HG02938 (cell line): ENCODE data around the gene CRIP2.

ENCODE experiments used
- ATAC-seq: cut with Tn5 transposase; IDR thresholded peaks from one replicate; pipeline ENCODE4 v1.9.1; 2021; ENCODE audit warnings: mild to moderate bottlenecking, moderate library complexity; ENCODE audit not compliant: unreplicated experiment

The CRIP2 gene

DNA sequence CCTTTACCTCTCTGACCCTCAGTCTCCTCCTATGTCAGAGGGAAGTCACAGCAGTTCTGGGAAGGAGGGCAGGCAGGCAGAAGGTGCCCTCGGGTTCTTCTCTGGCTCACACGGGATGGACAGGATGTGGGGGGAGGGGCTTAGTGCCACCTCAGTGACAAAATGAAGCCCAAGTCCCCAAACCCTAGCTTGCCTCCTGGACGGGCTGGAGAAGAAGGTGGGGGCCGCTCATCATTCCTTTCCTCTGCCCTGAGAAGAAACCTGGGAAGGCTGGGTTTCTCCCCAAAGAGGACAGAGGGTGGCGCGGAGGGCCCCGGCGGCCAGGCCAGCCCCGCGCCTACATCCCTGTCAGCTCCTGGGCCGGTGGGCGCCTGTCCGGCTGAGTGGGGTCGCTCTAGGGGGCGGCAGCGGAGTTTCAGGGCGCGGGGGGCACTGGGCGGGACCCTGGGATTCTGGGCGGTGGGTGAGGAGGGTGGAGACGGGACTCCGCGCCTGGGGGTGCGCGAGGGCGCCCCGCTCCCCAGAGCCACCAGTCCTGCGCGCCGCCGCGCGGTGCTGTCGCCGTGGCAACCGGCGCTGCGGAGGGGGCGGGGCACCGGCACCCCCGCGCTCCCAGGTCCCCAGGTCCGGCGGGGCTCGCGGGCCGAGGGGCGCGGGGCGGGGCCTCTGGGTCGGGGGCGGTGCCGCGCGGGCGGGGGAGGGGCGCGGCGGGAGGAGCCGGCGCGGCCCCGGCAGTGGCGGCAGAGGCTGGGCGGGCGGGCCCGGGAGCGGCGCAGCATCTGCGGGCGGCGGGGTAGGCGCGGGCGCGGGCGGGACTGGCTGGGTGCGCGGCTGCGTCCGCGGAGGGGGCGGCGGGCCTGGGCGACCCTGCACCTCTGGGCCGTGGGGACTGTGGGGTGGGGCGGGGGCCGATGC is 51.5 kb downstream of the CRIP2 start, which contains the start of gene TMEM121:
TMEM121 (plus strand) TSS at position 723 of the 915 bp plus-strand sequence. CDS start 2,252 bp downstream, outside the sequence.
- no peak for ATAC-seq

GRCh38 chr14:105526776-105527380 is 52.3 kb downstream of the CRIP2 start:
- no peak for ATAC-seq

DNA sequence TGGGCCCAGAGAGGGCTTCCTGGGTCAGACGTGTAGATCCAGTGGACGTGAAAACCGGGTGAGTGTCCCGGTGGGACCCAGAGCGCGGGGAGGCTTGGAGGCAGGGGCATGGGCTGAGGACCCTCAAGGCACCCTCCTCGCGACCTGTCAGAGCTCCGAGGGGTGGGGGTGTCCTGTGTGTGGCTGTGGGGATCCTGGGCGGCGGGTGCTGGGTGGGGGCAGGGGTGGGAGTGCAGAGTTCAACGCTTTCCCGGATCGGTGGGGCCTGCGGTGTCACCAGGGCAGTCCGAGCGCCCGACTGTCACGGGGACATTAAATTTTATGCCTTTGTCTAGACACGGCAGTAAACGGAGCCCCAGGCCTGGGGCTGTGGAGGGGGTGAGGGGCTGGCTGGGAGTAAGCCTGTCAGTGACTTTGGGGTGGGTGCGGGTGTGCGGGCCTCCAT is 52.8 kb downstream of the CRIP2 start:
- no peak for ATAC-seq

DNA sequence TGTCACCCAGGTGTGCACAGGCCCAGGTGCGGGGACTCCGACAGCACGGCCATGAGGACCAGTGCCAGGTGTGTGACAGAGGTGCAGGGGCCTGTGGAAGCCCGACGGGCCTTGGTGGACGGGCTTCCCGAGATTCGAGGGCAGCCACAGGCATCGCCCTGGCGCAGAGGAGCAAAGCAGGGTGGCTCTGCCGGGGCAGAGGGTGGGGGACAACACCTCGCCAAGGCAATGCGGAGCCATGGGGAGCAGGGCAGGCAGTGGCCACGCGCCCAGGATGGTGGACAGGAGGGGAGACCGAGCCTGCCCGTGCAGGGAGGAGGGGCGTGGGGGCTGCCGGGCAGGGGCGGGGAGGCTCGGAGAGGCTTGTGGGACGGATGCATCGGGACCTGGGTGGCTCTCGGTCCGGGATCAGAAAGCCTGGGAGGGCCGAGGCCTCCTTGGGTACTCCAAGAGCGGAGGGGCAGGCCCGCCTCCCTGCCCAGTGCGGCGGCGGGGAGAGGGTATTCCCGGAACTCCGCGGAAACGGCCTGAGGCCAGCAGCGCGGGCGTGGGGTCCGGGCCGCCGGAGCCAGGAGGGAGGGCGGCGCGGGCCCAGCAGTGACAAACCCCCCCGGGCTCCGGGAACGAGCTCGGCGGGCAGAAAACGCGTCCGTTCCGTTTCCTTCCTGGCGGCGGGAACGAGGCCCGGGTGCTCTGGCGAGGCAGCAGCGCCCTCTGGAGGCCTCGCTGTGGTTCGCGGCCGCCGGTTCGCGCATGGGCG is 53.4 kb downstream of the CRIP2 start:
- ATAC-seq: no peak

DNA sequence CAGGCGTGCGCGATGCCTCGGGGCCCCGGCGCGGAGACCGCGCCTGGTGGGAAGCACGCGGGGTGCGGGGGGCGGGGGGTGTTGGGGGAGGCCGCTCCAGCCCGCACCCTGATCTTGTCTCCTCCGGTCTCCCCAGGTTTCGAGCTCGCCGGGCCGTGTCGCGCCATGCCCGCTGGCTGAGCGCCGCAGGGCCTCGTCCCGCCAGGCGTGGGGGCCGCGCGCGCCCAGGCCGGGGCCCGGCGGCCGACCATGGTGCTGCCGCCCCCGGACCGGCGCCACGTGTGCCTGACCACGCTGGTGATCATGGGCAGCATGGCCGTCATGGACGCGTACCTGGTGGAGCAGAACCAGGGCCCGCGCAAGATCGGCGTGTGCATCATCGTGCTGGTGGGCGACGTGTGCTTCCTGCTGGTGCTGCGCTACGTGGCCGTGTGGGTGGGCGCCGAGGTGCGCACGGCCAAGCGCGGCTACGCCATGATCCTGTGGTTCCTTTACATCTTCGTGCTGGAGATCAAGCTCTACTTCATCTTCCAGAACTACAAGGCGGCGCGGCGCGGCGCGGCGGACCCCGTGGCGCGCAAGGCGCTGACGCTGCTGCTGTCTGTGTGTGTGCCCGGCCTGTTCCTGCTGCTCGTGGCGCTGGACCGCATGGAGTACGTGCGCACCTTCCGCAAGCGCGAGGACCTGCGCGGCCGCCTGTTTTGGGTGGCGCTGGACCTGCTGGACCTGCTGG is 54.1 kb downstream of the CRIP2 start:
- no peak for ATAC-seq

DNA sequence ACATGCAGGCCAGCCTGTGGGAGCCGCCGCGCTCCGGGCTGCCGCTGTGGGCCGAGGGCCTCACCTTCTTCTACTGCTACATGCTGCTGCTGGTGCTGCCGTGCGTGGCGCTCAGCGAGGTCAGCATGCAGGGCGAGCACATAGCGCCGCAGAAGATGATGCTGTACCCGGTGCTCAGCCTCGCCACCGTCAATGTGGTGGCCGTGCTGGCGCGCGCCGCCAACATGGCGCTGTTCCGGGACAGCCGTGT is 54.6 kb downstream of the CRIP2 start:
- ATAC-seq: no peak
